BLaER1 (cell line): ENCODE data around the gene ZNF692.

Source experiments
- H3K27ac ChIP-seq: shearing (Covaris generic); formaldehyde crosslinking; 2 replicates; pipeline ENCODE4 v1.8.1; 2022
- H3K27me3 ChIP-seq: shearing (Covaris generic); formaldehyde crosslinking; 2 replicates; pipeline ENCODE4 v1.8.1; 2022
- H3K36me3 ChIP-seq: shearing (Covaris generic); formaldehyde crosslinking; 2 replicates; pipeline ENCODE4 v1.8.1; 2022
- H3K4me1 ChIP-seq: shearing (Covaris generic); formaldehyde crosslinking; 2 replicates; pipeline ENCODE4 v1.8.1; 2022
- H3K4me2 ChIP-seq: shearing (Covaris generic); formaldehyde crosslinking; 2 replicates; pipeline ENCODE4 v1.8.1; 2022
- H3K4me3 ChIP-seq: shearing (Covaris generic); formaldehyde crosslinking; 2 replicates; pipeline ENCODE4 v1.8.1; 2022
- H3K9ac ChIP-seq: shearing (Covaris generic); formaldehyde crosslinking; 2 replicates; pipeline ENCODE4 v1.8.1; 2022
- H3K9me3 ChIP-seq: shearing (Covaris generic); formaldehyde crosslinking; 2 replicates; pipeline ENCODE4 v1.8.1; 2022
- H4K20me1 ChIP-seq: shearing (Covaris generic); formaldehyde crosslinking; 2 replicates; pipeline ENCODE4 v1.8.1; 2022
- Cebpa-rat ChIP-seq: shearing (Covaris generic); IDR thresholded peaks from 2 replicates; pipeline ENCODE4 v1.8.1; 2022

ZNF692 gene

DNA sequence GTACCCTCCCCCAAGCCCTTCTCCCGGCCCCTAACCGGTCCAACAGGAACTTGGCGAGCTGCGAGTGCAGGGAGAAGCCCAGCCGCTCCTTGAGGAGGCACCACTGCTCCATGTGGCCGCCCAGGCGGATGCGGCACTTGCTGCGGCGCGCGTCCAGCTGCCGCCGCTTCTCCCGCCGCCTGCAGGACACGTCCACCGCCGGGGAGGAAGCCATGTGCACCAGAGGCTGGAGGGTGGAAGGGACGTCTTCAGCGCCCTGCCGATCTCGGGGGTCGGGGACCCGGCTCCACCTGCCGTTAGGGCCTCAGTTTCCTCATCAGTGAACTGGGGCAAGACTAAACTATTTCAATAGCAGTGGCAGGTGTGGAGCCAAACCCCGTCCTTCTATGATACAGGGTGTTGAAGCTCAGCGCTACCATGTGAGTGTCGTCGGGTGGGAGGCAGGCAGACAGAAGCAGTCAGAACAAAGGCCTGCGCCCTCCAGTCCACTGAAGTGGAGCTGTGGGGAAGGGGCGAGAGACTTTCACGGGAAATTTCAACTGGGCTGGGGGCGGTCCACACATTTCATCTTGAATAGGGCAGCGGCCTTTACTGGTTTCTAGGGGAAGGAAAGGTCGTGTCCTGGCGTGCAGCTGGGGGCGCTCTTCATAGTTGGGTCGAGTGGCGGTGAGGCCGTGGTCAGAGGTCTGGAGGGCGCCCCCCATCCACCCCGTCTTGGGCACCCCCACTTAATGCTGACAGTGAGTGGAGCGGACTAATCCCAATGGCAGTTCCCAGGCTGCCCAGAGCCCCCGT, 592 bp downstream of the ZNF692 start:
- Histone ChIP-seq H3K27ac (peak overlapping the region; percentile 95), H3K9me3 (no peaks in the 10 kb centered on the region), H3K36me3 (peaks cover 31% of the 10 kb centered on the region), H3K4me1 (peaks cover 54% of the 10 kb centered on the region), H3K9ac (peak overlapping the region; percentile 95), H3K27me3 (no peaks in the 10 kb centered on the region), H3K4me3 (peak overlapping the region; percentile 80), H3K4me2 (peak overlapping the region; percentile 100), H4K20me1 (peaks cover 2% of the 10 kb centered on the region; the same call in 1 of the 2 replicates)
- TF ChIP-seq Cebpa-rat, result no peak

DNA sequence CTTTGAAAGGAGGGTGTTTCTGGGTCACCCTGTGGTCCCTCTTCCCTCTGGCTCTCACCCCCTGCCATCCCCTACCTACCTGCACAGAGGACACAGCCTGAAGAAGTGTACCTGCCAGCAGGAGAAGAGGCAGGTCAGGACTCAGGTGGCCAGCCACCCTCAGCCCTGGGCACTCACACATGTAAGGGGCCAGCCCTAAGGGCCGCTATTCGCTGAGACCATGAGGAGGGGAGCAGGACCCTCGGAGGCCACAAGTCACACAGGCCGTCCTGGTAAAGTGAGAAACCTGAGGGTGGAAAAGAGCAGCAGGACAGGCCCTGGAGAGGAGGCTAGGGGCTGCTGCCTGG, 1.2 kb downstream of the ZNF692 start:
- Histone ChIP-seq H3K9ac (peak overlapping the region; percentile 95), H3K27ac (peak overlapping the region; percentile 95), H3K36me3 (peaks cover 37% of the 10 kb centered on the region), H3K4me3 (peak overlapping the region; percentile 80), H4K20me1 (peaks cover 7% of the 10 kb centered on the region; the same call in 1 of the 2 replicates), H3K27me3 (no peaks in the 10 kb centered on the region), H3K4me2 (peak overlapping the region; percentile 100), H3K9me3 (no peaks in the 10 kb centered on the region), H3K4me1 (peaks cover 57% of the 10 kb centered on the region)
- TF ChIP-seq Cebpa-rat, result no peak

DNA sequence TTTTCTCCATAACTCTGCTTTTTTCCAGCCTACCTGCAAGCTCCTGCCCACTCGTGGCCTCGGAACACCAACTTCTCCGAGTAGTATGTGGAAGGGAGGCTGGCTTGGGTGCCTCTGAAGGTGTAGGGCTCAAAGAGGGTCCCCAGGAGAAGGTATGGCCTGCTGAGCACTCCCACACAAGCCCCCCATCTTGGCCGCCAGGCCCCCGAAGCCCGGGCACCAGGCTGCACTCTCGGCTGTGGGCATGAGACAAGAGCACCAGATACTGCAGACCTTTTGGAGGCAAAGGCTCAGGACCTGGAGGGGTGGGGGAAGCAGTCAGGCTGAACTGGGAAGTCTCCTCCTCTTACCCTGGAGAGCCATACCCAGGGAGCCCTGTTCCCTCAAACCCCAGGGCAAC, 1.7 kb downstream of the ZNF692 start:
- no peaks in the 10 kb centered on the region for H3K9me3 ChIP-seq
- peaks cover 42% of the 10 kb centered on the region for H3K36me3 ChIP-seq
- peaks cover 57% of the 10 kb centered on the region for H3K4me1 ChIP-seq
- peak overlapping the region; percentile 80 for H3K4me3 ChIP-seq
- peak overlapping the region; percentile 95 for H3K27ac ChIP-seq
- H3K4me2 ChIP-seq, result peak overlapping the region; percentile 100
- no peaks in the 10 kb centered on the region for H3K27me3 ChIP-seq
- peaks cover 13% of the 10 kb centered on the region; the same call in 1 of the 2 replicates for H4K20me1 ChIP-seq
- no peak for TF ChIP-seq Cebpa-rat
- H3K9ac ChIP-seq, result peak overlapping the region; percentile 95

- Histone ChIP-seq H3K9ac (no peak overlapping the region), H3K4me2 (peak overlapping the region; percentile 100), H3K4me3 (no peak overlapping the region), H3K9me3 (no peaks in the 10 kb centered on the region), H3K4me1 (peaks cover 68% of the 10 kb centered on the region), H3K27me3 (no peaks in the 10 kb centered on the region), H3K27ac (no peak overlapping the region), H4K20me1 (peaks cover 23% of the 10 kb centered on the region; the same call in 1 of the 2 replicates), H3K36me3 (peaks cover 53% of the 10 kb centered on the region)
- no peak for TF ChIP-seq Cebpa-rat
Measured at GRCh38 chr1:248856176-248856575, 2.7 kb downstream of the ZNF692 start.

GRCh38 chr1:248855580-248855979, 3.3 kb downstream of the ZNF692 start:
- Histone ChIP-seq H3K4me3 (no peak overlapping the region), H4K20me1 (peaks cover 26% of the 10 kb centered on the region; the same call in 1 of the 2 replicates), H3K27ac (no peak overlapping the region), H3K9me3 (no peaks in the 10 kb centered on the region), H3K4me2 (0 out of 2 replicates have a peak overlapping the region, but pooled peaks have one; percentile 100), H3K9ac (no peak overlapping the region), H3K27me3 (no peaks in the 10 kb centered on the region), H3K4me1 (peaks cover 68% of the 10 kb centered on the region), H3K36me3 (peaks cover 58% of the 10 kb centered on the region)
- TF ChIP-seq Cebpa-rat, result no peak

- Histone ChIP-seq H3K4me3 (no peak overlapping the region), H3K9ac (no peak overlapping the region)
Measured at GRCh38 chr1:248853663-248854375, 5.1 kb downstream of the ZNF692 start.

DNA sequence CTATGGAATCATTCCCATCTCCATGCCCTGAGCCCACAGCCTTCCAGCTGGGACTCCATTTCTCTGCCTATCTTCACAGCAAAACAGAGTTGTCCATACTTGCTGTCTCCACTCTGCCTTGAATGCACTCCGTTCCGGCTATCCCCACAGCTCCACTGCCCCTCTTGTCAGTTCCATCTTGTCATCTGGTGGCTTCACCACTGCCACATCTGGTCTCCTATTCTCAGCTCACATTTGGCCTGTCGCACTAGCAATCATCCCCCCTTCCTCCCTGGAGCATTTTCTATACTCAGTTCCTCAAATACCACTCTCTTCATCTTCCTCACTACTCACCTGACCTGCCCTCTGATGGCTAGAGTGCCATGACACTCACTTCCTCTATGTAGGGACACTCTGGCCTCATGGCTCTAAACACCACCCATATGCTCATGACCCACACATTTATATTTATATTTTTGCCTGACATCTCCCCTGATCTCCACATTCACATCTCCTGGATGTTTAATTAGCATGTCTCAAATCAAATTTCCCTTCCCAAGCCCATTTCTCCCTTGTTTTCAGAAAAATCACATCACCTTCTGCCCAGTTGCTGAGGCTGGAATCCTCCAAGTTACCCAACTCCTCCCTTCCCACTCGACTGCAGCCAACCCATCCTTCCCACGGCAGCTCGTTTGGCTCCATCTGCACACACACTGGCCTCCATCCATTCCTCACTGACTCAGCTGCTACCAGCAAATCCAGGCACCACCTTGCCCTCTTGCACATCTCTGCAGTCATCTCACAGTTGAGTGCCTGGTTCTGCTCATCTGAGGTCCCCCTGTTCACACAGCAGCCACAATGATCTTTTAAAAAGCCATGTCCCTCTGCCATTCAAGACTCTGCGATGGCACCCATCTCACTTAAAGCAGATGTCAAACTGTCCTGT, 6.1 kb downstream of the ZNF692 start:
- Histone ChIP-seq H3K9me3 (no peaks in the 10 kb centered on the region), H3K4me3 (no peak overlapping the region), H3K36me3 (peaks cover 86% of the 10 kb centered on the region), H3K9ac (0 out of 2 replicates have a peak overlapping the region, but pooled peaks have one; percentile 38), H4K20me1 (peaks cover 54% of the 10 kb centered on the region), H3K4me2 (peak overlapping the region; percentile 69), H3K27me3 (no peaks in the 10 kb centered on the region), H3K4me1 (peaks cover 51% of the 10 kb centered on the region), H3K27ac (peak overlapping the region; percentile 55)
- TF ChIP-seq Cebpa-rat, result no peak

More at GRCh38 chr1:248853663-248854375, 5.1 kb downstream of the ZNF692 start:
- H4K20me1 ChIP-seq, result peaks cover 43% of the 10 kb centered on the region
- peaks cover 75% of the 10 kb centered on the region for H3K36me3 ChIP-seq
- no peaks in the 10 kb centered on the region for H3K27me3 ChIP-seq
- H3K27ac ChIP-seq, result no peak overlapping the region
- peaks cover 59% of the 10 kb centered on the region for H3K4me1 ChIP-seq
- no peak overlapping the region for H3K4me2 ChIP-seq
- H3K9me3 ChIP-seq, result no peaks in the 10 kb centered on the region
- TF ChIP-seq Cebpa-rat, result no peak

GRCh38 chr1:248851390-248851789, 7.5 kb downstream of the ZNF692 start:
- peaks cover 38% of the 10 kb centered on the region for H3K4me1 ChIP-seq
- H3K4me3 ChIP-seq, result no peak overlapping the region
- peaks cover 98% of the 10 kb centered on the region for H3K36me3 ChIP-seq

More at GRCh38 chr1:248851390-248851789, 7.5 kb downstream of the ZNF692 start:
- no peaks in the 10 kb centered on the region for H3K9me3 ChIP-seq
- peak overlapping the region; percentile 69; the same call in 1 of the 2 replicates for H3K4me2 ChIP-seq
- no peak overlapping the region for H3K27ac ChIP-seq
- H4K20me1 ChIP-seq, result peaks cover 67% of the 10 kb centered on the region
- H3K9ac ChIP-seq, result no peak overlapping the region
- H3K27me3 ChIP-seq, result no peaks in the 10 kb centered on the region
- no peak for TF ChIP-seq Cebpa-rat
